ENCODE data around the gene GTF3A.

Gene GTF3A

DNA sequence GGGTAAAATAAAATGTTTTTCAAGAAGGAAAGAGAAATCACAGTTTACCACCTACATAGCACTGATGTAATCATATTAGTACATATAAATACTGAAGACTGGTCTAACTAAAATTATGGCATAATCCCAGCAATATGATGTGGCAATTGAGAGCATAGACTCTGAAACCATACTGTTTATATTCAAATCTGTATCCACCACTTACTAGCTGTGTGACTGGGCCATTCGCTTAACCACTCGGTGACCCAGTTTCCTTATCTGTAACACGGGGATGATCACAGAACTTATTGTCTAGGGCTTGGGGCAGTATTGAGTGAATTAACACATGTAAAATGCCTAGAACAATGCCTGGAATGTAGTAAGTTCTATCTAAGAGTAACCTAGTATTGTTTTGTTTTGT lies 13.1 kb upstream of the GTF3A start:
- no peaks in the 10 kb centered on the region for H3K27me3 ChIP-seq (ENCODE audit: insufficient read depth, poor library complexity, severe bottlenecking)
- TF ChIP-seq SPI1 (IDR thresholded peaks at IDR 0.05; ENCODE audit: borderline replicate concordance, low read depth) (no peak), CTCF (IDR thresholded peaks at IDR 0.05; ENCODE audit: insufficient read depth, low read length) (no peak), GABPA (IDR thresholded peaks at IDR 0.05; ENCODE audit: low read depth) (no peak), REST (IDR thresholded peaks at IDR 0.05; ENCODE audit: insufficient replicate concordance, low read depth) (no peak), POLR2AphosphoS5 (IDR thresholded peaks at IDR 0.05; ENCODE audit: low read depth) (no peak)
- no peak overlapping the region for H3K4me3 ChIP-seq (replicated peaks; ENCODE audit: insufficient read depth, low read length)
- no peak for DNase-seq (ENCODE audit: low read depth in 1 of 2, low spot score in 1 of 2)
- no peak overlapping the region for H3K27ac ChIP-seq (replicated peaks)

GRCh38 chr13:27415116-27415515 lies 9.3 kb upstream of the GTF3A start:
- Histone ChIP-seq H3K4me3 (replicated peaks; ENCODE audit: insufficient read depth, low read length) (no peak overlapping the region), H3K27me3 (ENCODE audit: insufficient read depth, poor library complexity, severe bottlenecking) (no peaks in the 10 kb centered on the region), H3K27ac (replicated peaks) (no peak overlapping the region)
- TF ChIP-seq CTCF (IDR thresholded peaks at IDR 0.05; ENCODE audit: insufficient read depth, low read length) (no peak), REST (IDR thresholded peaks at IDR 0.05; ENCODE audit: insufficient replicate concordance, low read depth) (no peak), GABPA (IDR thresholded peaks at IDR 0.05; ENCODE audit: low read depth) (no peak), POLR2AphosphoS5 (IDR thresholded peaks at IDR 0.05; ENCODE audit: low read depth) (no peak), SPI1 (IDR thresholded peaks at IDR 0.05; ENCODE audit: borderline replicate concordance, low read depth) (no peak)
- no peak for DNase-seq (ENCODE audit: low read depth in 1 of 2, low spot score in 1 of 2)

DNA sequence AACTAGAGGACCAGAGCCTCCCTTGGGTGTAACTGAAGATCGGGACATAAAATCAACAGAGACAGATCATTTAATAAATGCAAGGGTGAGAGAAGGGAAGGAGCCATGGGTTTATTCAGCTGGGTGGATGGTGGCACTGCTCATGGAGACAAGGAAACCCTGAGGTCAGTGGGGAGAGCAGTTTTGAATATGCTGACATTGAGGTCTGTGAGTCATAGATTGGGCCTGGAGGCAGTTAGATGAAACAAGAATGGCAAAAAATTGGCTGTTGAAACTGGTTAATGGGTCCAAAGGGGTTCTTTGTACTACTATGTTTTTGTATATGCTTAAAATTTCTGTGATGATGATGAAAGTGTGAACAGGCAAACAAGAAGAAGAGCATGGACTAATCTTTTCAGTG lies 5.1 kb upstream of the GTF3A start:
- DNase-seq (ENCODE audit: low read depth in 1 of 2, low spot score in 1 of 2), result no peak
- Histone ChIP-seq H3K27me3 (ENCODE audit: insufficient read depth, poor library complexity, severe bottlenecking) (no peaks in the 10 kb centered on the region), H3K4me3 (replicated peaks; ENCODE audit: insufficient read depth, low read length) (no peak overlapping the region), H3K27ac (replicated peaks) (no peak overlapping the region)
- TF ChIP-seq POLR2AphosphoS5 (IDR thresholded peaks at IDR 0.05; ENCODE audit: low read depth), result no peak
- no peak for TF ChIP-seq REST (IDR thresholded peaks at IDR 0.05; ENCODE audit: insufficient replicate concordance, low read depth)
- no peak for TF ChIP-seq SPI1 (IDR thresholded peaks at IDR 0.05; ENCODE audit: borderline replicate concordance, low read depth)
- no peak for TF ChIP-seq GABPA (IDR thresholded peaks at IDR 0.05; ENCODE audit: low read depth)
- no peak for TF ChIP-seq CTCF (IDR thresholded peaks at IDR 0.05; ENCODE audit: insufficient read depth, low read length)
